Hepatocyte (in vitro differentiated cells): ENCODE data around the gene MYL5.

Experiments used
- CTCF ChIP-seq: fragments of 200-600 bp; sonication (generic); IDR thresholded peaks from 2 replicates; pipeline ENCODE4 v1.5.1; 2016; ENCODE audit warnings: antibody characterized with exemption, mild to moderate bottlenecking; ENCODE audit not compliant: poor library complexity
- EZH2 ChIP-seq: fragments of 200-600 bp; sonication (generic); IDR thresholded peaks from 2 replicates; pipeline ENCODE4 v1.6.1; 2016; ENCODE audit warnings: antibody characterized with exemption, mild to moderate bottlenecking, borderline replicate concordance

DNA sequence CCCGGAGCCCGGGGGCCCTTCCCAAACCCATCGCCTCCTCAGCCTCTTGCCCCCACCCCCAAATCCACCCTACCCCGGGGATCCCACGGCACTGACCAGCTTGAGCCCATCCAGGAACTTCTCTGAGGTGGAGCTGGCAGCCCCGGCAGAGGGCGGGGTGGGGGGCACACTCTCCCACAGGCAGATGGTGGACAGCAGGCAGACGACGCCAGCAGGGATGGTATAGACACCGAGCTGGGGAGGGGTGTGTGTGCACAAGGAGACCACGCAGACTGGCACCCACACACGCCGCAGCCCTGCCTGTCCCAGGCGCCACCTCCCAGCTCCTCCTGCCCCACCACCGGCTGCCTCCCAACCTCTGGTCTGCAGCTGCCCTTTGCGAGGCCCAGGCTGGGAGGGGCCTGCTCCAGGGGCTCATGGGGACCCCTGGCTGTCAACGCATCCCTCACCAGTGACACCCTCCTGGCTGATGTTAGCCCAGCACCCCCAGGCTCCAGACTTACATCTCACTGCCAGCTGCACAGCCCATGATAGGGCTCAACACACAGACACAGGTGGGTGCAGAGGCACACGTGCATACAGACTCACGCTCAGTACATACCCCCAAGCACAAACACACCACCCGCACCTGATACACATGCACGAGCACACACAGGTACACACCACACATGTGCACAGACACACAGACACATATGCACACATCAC lies 10.4 kb downstream of the MYL5 start:
- TF ChIP-seq CTCF (no peak), EZH2 (no peak)
